ENCODE data around the gene EFCAB6.

DNA sequence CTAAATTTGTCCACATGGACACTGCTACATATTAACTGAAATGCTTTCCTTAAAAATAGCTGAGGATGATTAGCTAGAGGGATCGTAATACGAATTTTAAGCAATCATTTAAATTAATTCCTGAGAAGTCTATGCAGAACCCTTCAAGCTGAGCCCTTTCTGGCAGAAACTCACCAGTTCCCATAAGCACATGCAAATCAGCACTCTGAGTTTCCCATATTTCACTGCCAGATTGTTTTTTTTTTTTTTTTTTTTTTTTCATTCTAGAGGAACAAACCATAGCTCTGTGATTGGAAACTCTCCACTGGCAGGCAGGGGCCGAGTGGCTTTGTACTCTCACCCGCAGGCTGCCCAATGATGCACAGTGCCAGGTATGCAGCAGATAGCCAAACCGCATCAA is 145.6 kb downstream of the EFCAB6 start:
- TF ChIP-seq CTCF (IDR thresholded peaks at IDR 0.05) = no peak
- no peak for TF ChIP-seq EP300 (IDR thresholded peaks at IDR 0.05)
